PC-9 (cell line): ENCODE data around the gene SCN3A.
A peak's percentile ranks its signal among the peaks of the same experiment; 100 is the strongest.

Source experiments
- EZH2 ChIP-seq: fragments of 200-600 bp; sonication (generic); IDR thresholded peaks from 2 replicates; pipeline ENCODE4 v1.8.0; 2017; ENCODE audit warnings: antibody characterized with exemption, low read depth
- TF ChIP-seq, protein P1 (sequence below): fragments of 200-600 bp; sonication (generic); conservative IDR thresholded peaks from 2 replicates; pipeline ENCODE4 v1.6.1; 2017; ENCODE audit warnings: mixed run types, antibody characterized with exemption, mild to moderate bottlenecking, moderate library complexity

DNA sequence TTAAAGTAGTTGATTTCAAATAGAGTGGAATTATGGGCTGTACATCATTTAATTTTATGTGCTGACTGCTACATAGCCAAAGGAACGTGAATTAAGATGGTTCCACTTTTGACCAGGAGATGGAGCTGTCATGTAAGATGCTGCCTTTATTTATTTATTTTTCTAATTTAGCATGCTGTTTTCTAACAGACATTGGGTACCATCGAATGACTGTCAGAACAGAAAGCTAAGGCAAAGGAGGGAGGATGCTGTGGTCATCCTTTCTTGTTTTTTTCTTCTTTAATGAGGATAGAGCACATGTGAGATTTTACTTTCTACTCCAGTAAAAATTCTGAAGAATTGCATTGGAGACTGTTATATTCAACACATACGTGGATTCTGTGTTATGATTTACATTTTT is 35.4 kb upstream of the SCN3A start, which contains the start of gene SCN2A:
- TF ChIP-seq, protein P1, sequence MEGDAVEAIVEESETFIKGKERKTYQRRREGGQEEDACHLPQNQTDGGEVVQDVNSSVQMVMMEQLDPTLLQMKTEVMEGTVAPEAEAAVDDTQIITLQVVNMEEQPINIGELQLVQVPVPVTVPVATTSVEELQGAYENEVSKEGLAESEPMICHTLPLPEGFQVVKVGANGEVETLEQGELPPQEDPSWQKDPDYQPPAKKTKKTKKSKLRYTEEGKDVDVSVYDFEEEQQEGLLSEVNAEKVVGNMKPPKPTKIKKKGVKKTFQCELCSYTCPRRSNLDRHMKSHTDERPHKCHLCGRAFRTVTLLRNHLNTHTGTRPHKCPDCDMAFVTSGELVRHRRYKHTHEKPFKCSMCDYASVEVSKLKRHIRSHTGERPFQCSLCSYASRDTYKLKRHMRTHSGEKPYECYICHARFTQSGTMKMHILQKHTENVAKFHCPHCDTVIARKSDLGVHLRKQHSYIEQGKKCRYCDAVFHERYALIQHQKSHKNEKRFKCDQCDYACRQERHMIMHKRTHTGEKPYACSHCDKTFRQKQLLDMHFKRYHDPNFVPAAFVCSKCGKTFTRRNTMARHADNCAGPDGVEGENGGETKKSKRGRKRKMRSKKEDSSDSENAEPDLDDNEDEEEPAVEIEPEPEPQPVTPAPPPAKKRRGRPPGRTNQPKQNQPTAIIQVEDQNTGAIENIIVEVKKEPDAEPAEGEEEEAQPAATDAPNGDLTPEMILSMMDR, result peak; percentile 63
- no peak for TF ChIP-seq EZH2
